Spinal cord (tissue), 10 donors: ENCODE data around the gene BANK1. TPM values are rescaled to one million over a fixed set of nuclear protein-coding genes. Genes with fewer than 3 reads are reported as not detected.

Source experiments
- DNase-seq, 6 donors: peaks; one replicate each; pipeline versions ENCODE4 v3.0.0 to v3.0.0-alpha.2; 2013 to 2015; ENCODE audit warnings: low spot score in 6 of 6, low read depth in 4 of 6
- H3K27ac ChIP-seq: one replicate; pipeline ENCODE4 v1.5.1; 2013; ENCODE audit warnings: low read depth, low read length, control low read depth
- H3K27me3 ChIP-seq: one replicate; pipeline ENCODE4 v1.6.1; 2013; ENCODE audit warnings: low read length; ENCODE audit not compliant: control insufficient read depth, insufficient read depth
- H3K36me3 ChIP-seq: one replicate; pipeline ENCODE4 v1.6.1; 2013; ENCODE audit warnings: low read length; ENCODE audit not compliant: control insufficient read depth, insufficient read depth
- H3K4me1 ChIP-seq: one replicate; pipeline ENCODE4 v1.6.1; 2013; ENCODE audit warnings: low read length; ENCODE audit not compliant: control insufficient read depth, insufficient read depth
- H3K4me3 ChIP-seq: one replicate; pipeline ENCODE4 v1.5.1; 2013; ENCODE audit warnings: low read depth, low read length, control low read depth
- H3K9me3 ChIP-seq: one replicate; pipeline ENCODE4 v1.6.1; 2013; ENCODE audit warnings: low read length; ENCODE audit not compliant: control insufficient read depth, insufficient read depth
- WGBS: methylation state at CpG from one replicate; pipeline ENCODE4 v1.1.5; 2013; ENCODE audit warnings: missing lambda C conversion rate; ENCODE audit not compliant: insufficient coverage; 5-methylcytosine and 5-hydroxymethylcytosine counted together
- long read RNA-seq, 4 donors: transcript quantifications; one replicate each; lab custom pipeline, GENCODE V29; 2026
- polyA plus RNA-seq, 2 donors: library from polyadenylated mRNA; unstranded; fragments of 120-200 nt; gene quantifications; one replicate each; pipeline ENCODE4 v1.2.1, GENCODE V29; 2013; ENCODE audit not compliant: insufficient read length in 2 of 2
- total RNA-seq, 2 donors: library from RNA; depleted of rRNA in 1 of 2; stranded (reverse); fragments of 120-200 nt in 1 of 2; fragments of >200 nt in 1 of 2; gene quantifications; one replicate each; pipeline versions ENCODE4 v1.2.3 to v1.2.4, GENCODE V29; 2013 to 2014
- donor health status: healthy.

BANK1 gene, protein sequence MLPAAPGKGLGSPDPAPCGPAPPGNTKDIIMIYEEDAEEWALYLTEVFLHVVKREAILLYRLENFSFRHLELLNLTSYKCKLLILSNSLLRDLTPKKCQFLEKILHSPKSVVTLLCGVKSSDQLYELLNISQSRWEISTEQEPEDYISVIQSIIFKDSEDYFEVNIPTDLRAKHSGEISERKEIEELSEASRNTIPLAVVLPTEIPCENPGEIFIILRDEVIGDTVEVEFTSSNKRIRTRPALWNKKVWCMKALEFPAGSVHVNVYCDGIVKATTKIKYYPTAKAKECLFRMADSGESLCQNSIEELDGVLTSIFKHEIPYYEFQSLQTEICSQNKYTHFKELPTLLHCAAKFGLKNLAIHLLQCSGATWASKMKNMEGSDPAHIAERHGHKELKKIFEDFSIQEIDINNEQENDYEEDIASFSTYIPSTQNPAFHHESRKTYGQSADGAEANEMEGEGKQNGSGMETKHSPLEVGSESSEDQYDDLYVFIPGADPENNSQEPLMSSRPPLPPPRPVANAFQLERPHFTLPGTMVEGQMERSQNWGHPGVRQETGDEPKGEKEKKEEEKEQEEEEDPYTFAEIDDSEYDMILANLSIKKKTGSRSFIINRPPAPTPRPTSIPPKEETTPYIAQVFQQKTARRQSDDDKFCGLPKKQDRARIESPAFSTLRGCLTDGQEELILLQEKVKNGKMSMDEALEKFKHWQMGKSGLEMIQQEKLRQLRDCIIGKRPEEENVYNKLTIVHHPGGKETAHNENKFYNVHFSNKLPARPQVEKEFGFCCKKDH
- total RNA-seq (1 to 10 TPM in 1 of 2 donors, under 1 TPM in 1; 0.61 to 1.4 TPM), polyA plus RNA-seq (1 to 10 TPM in 1 of 2 donors, under 1 TPM in 1; 0.95 to 1.5 TPM)
- long read RNA-seq, donor 1 = 0 reads
- long read RNA-seq, donor 2 = 0 reads
- long read RNA-seq, donor 3 = 0 reads
- long read RNA-seq, donor 4 = 0 reads

DNA sequence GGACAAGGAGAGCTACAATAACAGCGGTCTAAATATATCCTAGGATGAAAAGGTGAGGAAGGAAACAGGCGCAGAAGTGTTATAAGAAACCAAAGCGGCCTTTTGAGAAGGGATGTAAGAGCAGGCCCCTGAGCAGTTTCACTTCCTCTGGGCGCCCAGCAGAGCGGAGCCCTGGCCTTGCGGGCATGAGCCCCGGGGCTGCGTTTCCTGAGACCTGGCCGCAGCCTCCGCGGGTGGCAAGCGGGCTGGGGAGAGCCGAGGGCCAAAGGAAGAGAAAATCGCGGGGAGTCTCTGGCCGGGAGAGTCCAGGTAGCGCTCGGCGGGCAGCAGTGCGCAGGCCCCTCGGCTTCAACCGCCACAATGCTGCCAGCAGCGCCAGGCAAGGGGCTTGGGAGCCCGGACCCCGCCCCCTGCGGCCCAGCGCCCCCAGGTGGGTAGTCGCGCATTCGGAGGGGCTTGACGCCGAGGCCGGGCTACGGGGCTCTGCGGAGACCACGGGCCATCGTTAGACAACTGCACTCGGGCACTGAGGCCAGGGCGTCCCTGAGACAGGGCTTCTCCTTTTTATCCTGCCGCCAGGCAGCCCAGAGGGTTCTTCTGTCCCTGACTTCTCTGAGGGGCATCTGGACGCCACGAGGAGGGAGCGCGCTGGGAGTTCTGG is at the start of gene BANK1:
BANK1 (plus strand) TSS at position 210 of the 661 bp plus-strand sequence; CDS start at position 361, 151 bp downstream.
- H3K27me3 ChIP-seq = peaks cover 6% of the 10 kb centered on the region
- H3K4me3 ChIP-seq = peak within 1 kb of the TSS; percentile 55
- peak in 2 of 6 donors; percentile 70 to 72 for DNase-seq
- no peaks in the 10 kb centered on the region for H3K9me3 ChIP-seq
- H3K4me1 ChIP-seq = peaks cover 9% of the 10 kb centered on the region
- WGBS = 12% methylated on average over 44 of the region's 44 CpGs
- no peaks in the 10 kb centered on the region for H3K36me3 ChIP-seq
- no peak within 1 kb of the TSS for H3K27ac ChIP-seq

DNA sequence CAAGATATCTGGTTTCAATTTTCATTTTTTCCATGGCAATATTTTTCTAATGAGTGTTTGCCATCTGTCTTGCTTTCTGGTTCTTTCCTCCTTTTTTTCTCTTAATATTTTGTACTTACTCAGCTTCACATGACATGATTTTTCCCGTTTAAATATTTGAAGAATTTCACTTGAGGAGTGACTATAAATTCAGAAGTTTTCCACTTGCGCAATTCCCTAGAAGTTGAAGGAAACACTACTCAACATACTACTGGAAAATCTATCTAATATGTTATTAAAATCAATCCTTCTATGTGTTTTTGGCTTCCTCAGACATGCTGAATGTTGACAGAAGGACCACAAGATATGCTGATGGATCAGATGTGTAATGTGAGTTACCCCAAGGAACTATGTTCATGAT is 36.8 kb upstream of the BANK1 start:
- Histone ChIP-seq H3K4me3 (no peak overlapping the region), H3K27ac (no peak overlapping the region), H3K4me1 (no peaks in the 10 kb centered on the region), H3K36me3 (no peaks in the 10 kb centered on the region), H3K27me3 (no peaks in the 10 kb centered on the region), H3K9me3 (no peaks in the 10 kb centered on the region)
- WGBS = no CpG with 5 or more reads among the region's 2 CpGs
- DNase-seq = no peak

DNA sequence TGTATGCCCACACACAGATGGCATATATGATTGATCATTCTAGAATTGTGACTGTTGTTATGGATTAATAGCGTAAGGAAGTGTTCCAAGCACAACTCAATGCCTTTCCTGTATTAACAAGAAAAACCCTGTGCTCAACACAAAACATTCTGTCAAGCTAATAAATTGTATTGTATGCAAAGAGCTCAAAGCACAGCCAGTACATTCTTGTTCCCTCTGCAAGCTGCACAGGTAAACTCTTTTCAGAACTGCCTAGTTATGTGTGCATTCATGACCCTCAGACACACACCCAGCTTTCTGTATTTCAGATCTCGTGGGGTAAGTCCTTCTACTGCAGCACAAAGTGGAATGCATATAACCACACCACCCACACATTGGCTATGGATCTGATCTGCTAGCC is 34.3 kb upstream of the BANK1 start:
- 0% methylated on average over 1 of the region's 2 CpGs for WGBS
- no peak for DNase-seq
- Histone ChIP-seq H3K4me3 (no peak overlapping the region), H3K4me1 (no peaks in the 10 kb centered on the region), H3K9me3 (no peaks in the 10 kb centered on the region), H3K27ac (no peak overlapping the region), H3K36me3 (no peaks in the 10 kb centered on the region), H3K27me3 (no peaks in the 10 kb centered on the region)

DNA sequence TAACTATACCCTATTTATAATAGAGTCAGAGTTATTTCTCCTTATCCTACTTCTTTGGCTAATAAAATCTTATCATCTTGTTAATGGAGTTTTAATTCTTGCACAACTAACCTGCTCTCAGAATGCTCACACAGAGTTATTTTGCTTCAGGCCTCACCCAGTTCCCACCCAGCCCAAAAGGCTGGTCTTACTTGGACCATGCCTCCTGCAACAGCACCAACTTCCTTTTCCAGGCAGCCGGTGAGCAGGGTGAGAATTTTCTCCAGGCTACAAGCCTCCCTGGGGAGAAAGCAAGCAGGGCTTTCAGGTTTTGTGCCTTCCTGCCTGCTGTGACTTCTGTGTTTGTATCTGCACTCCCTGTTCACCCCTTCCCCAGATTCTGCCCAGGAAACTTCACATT is 29.1 kb upstream of the BANK1 start:
- H3K27me3 ChIP-seq = no peaks in the 10 kb centered on the region
- DNase-seq = no peak
- H3K27ac ChIP-seq = no peak overlapping the region
- no peaks in the 10 kb centered on the region for H3K4me1 ChIP-seq
- WGBS = 58% methylated on average over 1 of the region's 1 CpG
- no peaks in the 10 kb centered on the region for H3K36me3 ChIP-seq
- H3K9me3 ChIP-seq = no peaks in the 10 kb centered on the region
- no peak overlapping the region for H3K4me3 ChIP-seq

DNA sequence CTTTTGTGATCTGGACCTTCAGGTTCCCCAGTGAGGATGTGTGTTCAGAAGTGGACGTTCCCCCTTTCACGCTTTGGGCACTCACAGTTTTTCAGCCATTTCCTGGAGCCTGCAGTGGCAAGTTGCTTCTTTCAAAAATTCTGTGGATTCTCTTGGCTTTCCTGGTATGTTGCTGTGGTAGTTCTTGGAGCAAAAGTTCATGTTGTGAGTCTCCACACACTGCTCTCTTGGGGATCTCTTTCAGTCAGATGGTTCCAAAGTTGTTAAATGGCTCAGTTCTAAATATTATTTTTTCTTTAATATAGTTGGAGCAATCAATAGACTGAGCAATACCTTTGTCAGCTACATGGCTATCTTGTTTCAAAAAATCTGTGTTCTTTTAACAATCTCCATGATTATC is 28.5 kb upstream of the BANK1 start:
- Histone ChIP-seq H3K36me3 (no peaks in the 10 kb centered on the region), H3K4me1 (no peaks in the 10 kb centered on the region), H3K27me3 (no peaks in the 10 kb centered on the region), H3K9me3 (no peaks in the 10 kb centered on the region), H3K4me3 (no peak overlapping the region), H3K27ac (no peak overlapping the region)
- DNase-seq = no peak
- WGBS = 94% methylated on average over 2 of the region's 2 CpGs

DNA sequence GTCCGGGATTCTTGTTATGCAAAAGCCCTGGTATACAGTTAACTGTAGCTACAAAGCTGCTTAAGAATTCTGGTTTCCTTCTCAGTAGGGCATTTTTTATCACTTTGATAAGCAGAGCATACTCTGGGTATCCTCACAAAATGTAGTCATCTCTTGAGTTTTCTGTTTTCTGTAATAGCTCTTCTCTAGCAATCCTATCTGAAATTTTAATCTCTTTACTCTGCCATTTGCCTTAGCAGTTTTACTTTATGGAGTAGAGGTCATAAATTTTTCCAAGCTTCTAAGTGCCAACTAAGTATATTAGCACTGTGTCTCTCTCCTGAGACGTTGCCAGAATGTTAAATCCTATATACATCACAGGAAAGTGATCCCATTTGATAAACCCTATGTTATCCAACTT is 28.0 kb upstream of the BANK1 start:
- WGBS = no CpG with 5 or more reads among the region's 2 CpGs

DNA sequence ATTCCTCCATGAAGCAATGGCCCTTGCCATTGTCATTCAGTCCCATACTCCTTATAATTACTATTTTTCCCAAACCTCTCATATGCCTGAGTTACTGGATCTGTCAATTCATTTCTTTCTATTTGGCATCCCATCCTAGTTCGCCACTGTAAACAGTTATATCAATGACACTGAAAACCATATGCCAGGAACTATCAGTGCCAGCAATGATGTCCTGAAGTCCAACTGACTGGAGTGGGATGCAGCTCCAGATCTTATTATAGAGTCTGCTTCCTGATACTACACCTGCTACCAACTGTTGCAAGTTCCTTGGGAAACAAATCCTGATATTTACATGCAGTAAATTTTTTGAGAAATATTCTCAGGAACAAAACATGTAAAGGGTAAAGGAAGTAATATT is 27.0 kb upstream of the BANK1 start:
- DNase-seq = peak in 1 of 6 donors; percentile 20

More for the DNA sequence above, 28.0 kb upstream of the BANK1 start:
- H3K9me3 ChIP-seq = no peaks in the 10 kb centered on the region
- no peak for DNase-seq
- no peaks in the 10 kb centered on the region for H3K4me1 ChIP-seq
- H3K27ac ChIP-seq = no peak overlapping the region
- no peak overlapping the region for H3K4me3 ChIP-seq
- no peaks in the 10 kb centered on the region for H3K36me3 ChIP-seq
- H3K27me3 ChIP-seq = no peaks in the 10 kb centered on the region

DNA sequence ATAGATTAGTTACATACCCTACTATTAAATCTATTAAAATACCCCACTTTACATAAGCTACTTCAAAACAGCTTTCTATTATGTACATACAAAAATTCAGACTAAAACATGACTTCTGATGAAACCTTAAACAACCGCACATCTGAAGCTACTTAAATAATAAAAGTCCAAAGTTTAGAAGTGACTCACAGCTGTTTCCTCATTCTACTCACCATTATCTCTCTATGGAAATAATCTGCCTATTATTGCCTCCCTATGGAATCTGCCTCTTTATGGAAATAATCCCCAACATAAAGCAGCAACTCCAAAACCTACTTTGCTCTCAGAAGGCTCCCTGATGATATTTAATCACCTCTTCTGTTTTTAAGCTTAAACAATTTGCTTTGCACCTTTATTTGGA is 15.7 kb upstream of the BANK1 start:
- WGBS = no CpG with 5 or more reads among the region's 1 CpG
- Histone ChIP-seq H3K4me1 (no peaks in the 10 kb centered on the region), H3K4me3 (no peak overlapping the region), H3K27ac (no peak overlapping the region), H3K27me3 (no peaks in the 10 kb centered on the region), H3K9me3 (peaks cover 7% of the 10 kb centered on the region), H3K36me3 (no peaks in the 10 kb centered on the region)
- no peak for DNase-seq

More for the DNA sequence above, 27.0 kb upstream of the BANK1 start:
- no CpG with 5 or more reads among the region's 1 CpG for WGBS
- Histone ChIP-seq H3K27me3 (no peaks in the 10 kb centered on the region), H3K4me3 (no peak overlapping the region), H3K4me1 (no peaks in the 10 kb centered on the region), H3K9me3 (no peaks in the 10 kb centered on the region), H3K36me3 (no peaks in the 10 kb centered on the region), H3K27ac (no peak overlapping the region)

DNA sequence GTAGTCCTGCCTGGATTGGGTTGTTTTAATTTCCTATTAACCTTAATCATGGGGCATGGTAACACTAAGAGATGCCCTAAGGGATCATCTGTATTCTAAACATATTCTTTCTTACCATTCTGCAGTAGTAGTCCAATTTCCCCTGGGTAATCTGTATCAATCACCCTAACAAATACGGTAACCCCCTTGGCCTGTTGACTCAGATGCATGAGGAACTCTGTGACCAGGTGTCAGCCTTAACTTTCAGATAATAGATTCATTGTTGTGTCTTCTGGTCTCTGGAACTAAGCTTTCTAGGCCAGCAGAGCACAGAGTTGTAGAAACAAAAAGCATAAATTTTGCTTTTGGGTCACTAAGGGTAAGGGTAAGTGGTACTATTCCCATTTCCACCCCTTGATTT is 13.1 kb upstream of the BANK1 start:
- no peak overlapping the region for H3K27ac ChIP-seq
- no CpG with 5 or more reads among the region's 1 CpG for WGBS
- peaks cover under 1% of the 10 kb centered on the region for H3K9me3 ChIP-seq
- DNase-seq = no peak
- H3K36me3 ChIP-seq = no peaks in the 10 kb centered on the region
- no peaks in the 10 kb centered on the region for H3K4me1 ChIP-seq
- no peak overlapping the region for H3K4me3 ChIP-seq
- H3K27me3 ChIP-seq = no peaks in the 10 kb centered on the region
